ENCODE results near the gene PLBD2.

PLBD2 gene, protein sequence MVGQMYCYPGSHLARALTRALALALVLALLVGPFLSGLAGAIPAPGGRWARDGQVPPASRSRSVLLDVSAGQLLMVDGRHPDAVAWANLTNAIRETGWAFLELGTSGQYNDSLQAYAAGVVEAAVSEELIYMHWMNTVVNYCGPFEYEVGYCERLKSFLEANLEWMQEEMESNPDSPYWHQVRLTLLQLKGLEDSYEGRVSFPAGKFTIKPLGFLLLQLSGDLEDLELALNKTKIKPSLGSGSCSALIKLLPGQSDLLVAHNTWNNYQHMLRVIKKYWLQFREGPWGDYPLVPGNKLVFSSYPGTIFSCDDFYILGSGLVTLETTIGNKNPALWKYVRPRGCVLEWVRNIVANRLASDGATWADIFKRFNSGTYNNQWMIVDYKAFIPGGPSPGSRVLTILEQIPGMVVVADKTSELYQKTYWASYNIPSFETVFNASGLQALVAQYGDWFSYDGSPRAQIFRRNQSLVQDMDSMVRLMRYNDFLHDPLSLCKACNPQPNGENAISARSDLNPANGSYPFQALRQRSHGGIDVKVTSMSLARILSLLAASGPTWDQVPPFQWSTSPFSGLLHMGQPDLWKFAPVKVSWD

GRCh38 chr12:113358381-113359132, at the start of gene PLBD2:
Gene PLBD2 (plus strand): TSS chr12:113358587. CDS start chr12:113358601, 14 bp downstream.
- peak; percentile 96 for DNase-seq (ENCODE audit: low spot score)

DNA sequence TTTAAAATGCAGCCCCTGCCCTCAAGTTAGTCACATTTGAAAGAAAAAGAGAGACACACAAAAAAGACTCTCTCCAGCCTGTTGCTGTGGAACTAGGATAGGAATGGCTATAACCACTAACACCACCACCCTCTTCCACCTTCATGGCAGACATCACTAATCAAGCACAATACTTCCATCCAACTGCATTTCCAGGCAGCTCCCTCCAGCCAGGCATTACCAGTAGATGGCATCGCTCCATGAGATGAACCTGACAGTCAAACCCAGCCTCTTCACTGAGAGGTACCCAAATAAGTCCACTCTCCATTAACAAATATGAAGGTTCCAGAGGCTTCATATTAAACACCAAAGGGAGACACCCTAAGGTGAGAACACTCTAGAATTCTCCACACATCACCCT, 47.9 kb upstream of the PLBD2 start:
- DNase-seq (ENCODE audit: low spot score): no peak

- DNase-seq (ENCODE audit: low spot score): no peak
Observed at GRCh38 chr12:113314121-113314529, 44.3 kb upstream of the PLBD2 start.

- DNase-seq (ENCODE audit: low spot score): no peak
Observed at GRCh38 chr12:113315358-113315757, 43.0 kb upstream of the PLBD2 start.

DNA sequence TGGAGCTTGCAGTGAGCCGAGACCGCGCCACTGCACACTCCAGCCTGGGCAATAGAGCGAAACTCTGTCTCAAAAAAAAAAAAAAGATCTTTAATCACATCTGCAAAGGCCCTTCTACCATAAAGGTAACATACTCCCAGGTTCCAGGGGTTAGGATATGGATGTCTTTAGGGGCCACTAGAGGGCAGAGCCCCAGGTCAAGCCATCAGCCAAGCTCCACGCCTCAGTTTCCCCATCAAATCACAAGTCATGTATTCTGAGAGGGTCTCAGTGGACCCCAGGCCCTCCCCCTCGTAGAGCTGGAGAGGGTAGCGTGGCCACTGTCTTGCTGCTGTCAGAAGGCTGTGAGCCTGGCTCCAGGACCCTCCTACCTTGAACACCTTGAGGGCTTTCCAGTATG, 42.2 kb upstream of the PLBD2 start:
- no peak for DNase-seq (ENCODE audit: low spot score)

DNA sequence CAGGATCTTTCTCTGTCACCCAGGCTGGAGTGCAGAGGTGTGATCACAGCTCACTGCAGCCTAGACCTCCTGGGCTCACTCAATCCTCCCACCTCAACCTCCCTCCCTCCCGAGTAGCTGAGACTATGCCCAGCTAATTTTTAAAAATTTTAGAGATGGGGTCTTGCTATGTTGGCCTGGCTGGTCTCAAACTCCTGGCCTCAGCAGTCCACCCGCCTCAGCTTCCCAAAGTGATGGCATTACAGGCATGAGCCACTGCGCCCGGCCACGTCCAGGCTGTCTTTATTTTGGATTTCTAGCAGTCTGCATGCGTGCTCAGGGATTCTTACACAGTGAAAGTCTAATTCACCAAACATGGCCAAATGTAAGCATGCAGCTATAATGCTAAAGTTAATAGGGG, 41.3 kb upstream of the PLBD2 start:
- DNase-seq (ENCODE audit: low spot score): no peak

DNA sequence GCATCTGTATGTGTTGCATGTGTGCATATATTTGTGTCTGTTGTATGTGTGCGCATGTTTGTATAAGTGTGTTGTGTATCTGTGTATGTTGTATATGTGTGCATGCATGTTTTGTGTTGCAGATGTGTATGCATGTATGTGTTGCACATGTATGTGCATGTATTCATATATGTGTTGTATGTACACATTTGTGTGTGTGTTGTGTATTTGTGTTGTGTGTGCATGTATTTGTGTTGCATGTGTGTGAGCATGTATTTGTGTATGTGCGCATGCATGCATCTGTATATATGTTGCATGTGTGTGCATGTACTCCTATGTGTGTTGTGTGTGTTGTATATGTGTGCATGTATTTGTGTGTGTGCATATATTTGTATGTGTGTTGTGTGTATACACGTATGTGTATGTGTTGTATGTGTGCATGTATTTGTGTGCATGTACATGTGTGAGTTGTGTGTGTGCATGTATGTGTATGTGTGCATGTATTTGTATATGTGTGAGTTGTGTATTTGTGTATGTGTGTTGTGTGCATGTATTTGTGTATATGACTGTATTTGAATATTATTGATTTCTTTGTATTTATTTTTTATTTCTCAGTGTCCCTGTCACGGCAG, 40.2 kb upstream of the PLBD2 start:
- DNase-seq (ENCODE audit: low spot score): no peak

- DNase-seq (ENCODE audit: low spot score): no peak
Observed at GRCh38 chr12:113318900-113319628, 39.3 kb upstream of the PLBD2 start.

GRCh38 chr12:113320401-113320800, 38.0 kb upstream of the PLBD2 start:
- DNase-seq (ENCODE audit: low spot score): no peak

DNA sequence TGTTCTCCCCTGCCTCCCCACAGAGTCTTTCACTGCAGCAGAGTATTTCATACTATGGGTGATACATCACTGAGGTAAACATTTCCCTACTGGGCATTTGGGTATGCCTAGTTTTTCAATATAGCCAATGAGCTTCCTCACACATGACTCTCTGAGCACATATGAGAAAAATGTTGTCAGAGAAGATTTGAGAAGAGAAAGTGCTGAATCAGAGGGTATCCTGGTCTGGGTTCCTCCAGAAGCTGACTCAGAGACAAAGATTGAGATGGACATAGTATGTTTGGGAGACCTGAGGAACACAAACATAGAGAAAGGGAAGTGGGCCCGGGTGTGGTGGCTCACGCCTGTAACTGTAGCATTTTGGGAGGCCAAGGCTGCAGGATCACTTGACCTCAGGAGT, 36.0 kb upstream of the PLBD2 start:
- DNase-seq (ENCODE audit: low spot score): no peak

GRCh38 chr12:113325916-113326315, 32.5 kb upstream of the PLBD2 start:
- DNase-seq (ENCODE audit: low spot score): peak; percentile 78

- DNase-seq (ENCODE audit: low spot score): no peak
Observed at GRCh38 chr12:113326775-113327395, 31.5 kb upstream of the PLBD2 start.

DNA sequence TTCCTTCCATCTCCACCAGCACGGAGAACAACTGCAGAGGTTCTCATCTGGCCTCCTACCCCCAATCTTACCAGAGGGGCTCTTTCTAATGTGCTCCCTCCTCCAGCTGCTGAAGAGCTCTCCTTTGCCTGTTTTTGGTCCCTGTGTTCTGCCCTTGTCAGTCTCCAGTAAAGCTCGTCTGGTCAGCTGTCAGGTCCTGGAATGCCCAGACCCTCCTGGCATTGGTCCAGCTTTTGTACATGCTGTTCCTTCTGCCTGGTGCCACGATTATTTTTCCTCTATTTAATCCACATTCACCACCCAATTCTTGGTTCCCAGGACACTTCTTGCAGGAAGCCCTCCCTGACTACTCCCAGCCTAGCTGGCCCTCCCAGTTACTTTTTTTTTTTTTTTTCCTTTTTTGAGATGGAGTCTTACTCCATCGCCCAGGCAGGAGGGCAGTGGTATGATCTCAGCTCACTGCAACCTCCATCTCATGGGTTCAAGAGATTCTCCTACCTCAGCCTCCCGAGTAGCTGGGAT, 30.0 kb upstream of the PLBD2 start:
- no peak for DNase-seq (ENCODE audit: low spot score)

DNA sequence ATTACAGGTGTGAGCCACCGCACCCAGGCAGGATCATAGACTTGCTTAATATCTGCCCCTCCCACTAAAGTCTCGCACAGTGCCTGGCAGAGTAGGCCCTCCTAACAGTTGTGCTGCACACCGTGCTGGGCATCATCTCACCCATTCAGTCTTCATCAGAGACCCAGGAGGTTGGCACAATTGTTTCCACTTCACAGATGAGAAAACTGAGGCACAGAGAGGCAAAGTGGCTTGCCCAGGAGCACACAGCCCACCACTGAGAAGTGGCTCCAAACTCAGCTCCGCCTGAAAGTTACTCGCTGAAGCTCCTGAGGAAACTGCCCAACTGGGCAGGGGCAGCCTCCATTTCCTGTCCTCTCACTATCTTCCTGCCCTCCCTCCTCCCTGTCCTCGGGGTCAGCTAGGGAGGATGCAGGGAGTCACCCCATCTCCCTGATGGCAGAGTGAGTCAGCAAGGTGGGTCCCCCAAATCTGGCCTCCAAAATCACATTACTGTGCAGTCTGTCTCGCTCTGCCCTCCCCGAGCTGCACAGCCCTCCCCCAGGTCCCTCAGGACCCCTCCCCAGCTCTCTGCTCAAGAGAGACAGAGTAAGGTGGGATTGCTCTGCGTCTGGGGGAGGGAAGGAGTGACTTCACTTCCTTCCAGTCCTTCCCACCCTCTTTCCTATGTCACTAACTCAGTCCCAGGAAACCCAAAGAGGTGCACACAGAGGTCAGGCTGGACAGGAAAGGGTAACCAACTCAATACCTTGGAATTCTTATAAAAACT, 29.2 kb upstream of the PLBD2 start:
- no peak for DNase-seq (ENCODE audit: low spot score)

DNA sequence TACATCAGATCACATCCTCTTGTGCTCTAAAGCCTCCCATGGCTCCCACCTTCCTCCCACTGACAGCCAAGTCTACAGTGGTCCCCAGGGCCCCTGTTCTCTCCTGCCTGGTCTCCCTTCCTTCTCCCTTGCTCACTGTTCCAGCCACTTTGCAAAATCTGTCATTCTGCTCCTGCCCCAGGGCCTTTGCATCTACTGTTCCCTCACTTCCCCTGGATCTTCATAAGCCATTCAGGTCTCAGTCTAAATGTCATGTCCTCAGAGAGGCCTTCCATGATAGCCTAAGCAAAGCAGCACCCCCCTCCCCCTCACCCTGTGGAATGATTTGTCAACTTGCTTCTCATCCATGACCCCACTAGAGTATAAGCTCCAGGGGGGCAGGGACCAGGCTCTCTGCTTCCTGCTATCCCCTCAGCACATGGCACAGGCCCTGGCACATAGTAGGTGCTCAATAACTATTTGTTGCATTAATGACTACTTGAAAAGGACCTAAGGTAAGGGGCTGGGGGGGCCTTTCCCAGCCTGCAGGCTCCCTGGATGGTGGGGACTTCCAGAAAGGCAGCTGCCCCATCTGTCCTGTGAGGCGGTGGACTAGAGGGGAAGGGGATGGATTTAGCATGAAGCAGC, 28.5 kb upstream of the PLBD2 start:
- DNase-seq (ENCODE audit: low spot score): no peak

- no peak for DNase-seq (ENCODE audit: low spot score)
Observed at GRCh38 chr12:113330505-113330904, 27.9 kb upstream of the PLBD2 start.

GRCh38 chr12:113332688-113333417, 25.5 kb upstream of the PLBD2 start:
- DNase-seq (ENCODE audit: low spot score): no peak

GRCh38 chr12:113333418-113333750, 25.0 kb upstream of the PLBD2 start:
- DNase-seq (ENCODE audit: low spot score): no peak
